ENCODE data around the gene VAMP5. TPM values are rescaled to one million over a fixed set of nuclear protein-coding genes. Genes with fewer than 3 reads are reported as not detected.
A peak's percentile ranks its signal among the peaks of the same experiment; 100 is the strongest.

Gene VAMP5
- total RNA-seq, 4 donors from 2014 or later = 6.1 to 45.6 (median 17.0) TPM

DNA sequence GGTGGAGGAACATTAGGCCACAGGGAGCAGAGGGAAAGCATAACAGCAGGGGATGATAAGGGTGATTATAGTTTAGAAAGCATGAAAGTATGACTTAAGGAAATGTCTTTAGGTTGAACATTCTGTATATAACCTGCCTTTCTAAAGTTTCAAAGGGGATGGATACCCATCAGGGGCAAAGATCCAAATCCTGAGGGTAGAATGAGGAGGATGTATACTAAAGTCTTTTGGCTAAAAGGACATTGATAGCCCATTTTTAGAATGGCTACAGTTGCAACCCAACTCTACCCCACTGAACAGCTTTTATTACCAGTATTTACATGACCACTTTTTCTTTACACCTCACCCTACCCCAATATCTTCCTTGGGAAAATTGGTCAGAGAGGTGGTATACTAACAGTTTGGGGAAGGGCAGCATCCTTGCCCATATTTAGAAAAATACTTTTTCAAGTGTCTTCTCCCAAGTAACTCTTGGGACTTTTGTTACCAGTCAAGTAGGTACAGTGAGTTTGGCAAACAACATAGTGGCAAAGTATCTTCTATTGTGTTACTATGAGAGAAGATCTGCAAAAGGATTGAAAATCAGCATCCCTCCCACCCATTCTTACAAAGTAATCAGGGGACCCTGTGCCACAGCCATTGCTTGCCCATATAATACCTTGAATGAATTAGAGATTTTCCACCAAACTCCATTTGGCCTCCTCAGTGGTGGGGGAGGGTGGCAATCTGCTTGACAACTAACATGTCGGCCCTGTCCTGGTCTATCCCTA lies 37.0 kb upstream of the VAMP5 start:
- Histone ChIP-seq H3K9me3 (no peaks in the 10 kb centered on the region), H3K27ac (peak overlapping the region; percentile 39 to 68 (median 58)), H3K4me1 (peaks cover 9 to 60% (median 22%) of the 10 kb centered on the region in 3 donors), H3K27me3 (no peaks in the 10 kb centered on the region), H3K4me3 (no peak overlapping the region), H3K36me3 (peaks cover 17 to 92% (median 27%) of the 10 kb centered on the region in 3 donors)
- no peak for DNase-seq
- 90 to 100% methylated on average over 1 of the region's 1 CpG for WGBS, 2 donors
- TF ChIP-seq POLR2A (IDR thresholded peaks at IDR 0.05) = no peak
- TF ChIP-seq, protein P1, sequence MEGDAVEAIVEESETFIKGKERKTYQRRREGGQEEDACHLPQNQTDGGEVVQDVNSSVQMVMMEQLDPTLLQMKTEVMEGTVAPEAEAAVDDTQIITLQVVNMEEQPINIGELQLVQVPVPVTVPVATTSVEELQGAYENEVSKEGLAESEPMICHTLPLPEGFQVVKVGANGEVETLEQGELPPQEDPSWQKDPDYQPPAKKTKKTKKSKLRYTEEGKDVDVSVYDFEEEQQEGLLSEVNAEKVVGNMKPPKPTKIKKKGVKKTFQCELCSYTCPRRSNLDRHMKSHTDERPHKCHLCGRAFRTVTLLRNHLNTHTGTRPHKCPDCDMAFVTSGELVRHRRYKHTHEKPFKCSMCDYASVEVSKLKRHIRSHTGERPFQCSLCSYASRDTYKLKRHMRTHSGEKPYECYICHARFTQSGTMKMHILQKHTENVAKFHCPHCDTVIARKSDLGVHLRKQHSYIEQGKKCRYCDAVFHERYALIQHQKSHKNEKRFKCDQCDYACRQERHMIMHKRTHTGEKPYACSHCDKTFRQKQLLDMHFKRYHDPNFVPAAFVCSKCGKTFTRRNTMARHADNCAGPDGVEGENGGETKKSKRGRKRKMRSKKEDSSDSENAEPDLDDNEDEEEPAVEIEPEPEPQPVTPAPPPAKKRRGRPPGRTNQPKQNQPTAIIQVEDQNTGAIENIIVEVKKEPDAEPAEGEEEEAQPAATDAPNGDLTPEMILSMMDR (IDR thresholded peaks at IDR 0.05) = no peak
- intact Hi-C loops (cut with DNase I) = no loop called here

GRCh38 chr2:85547859-85548607 lies 36.2 kb upstream of the VAMP5 start:
- TF ChIP-seq POLR2A (IDR thresholded peaks at IDR 0.05) = no peak
- TF ChIP-seq, protein P1 (IDR thresholded peaks at IDR 0.05) = no peak
- peak overlapping the region in 3 of 4 donors; percentile 56 to 68 (median 61) for H3K27ac ChIP-seq
- H3K9me3 ChIP-seq = no peaks in the 10 kb centered on the region
- DNase-seq = no peak
- H3K4me1 ChIP-seq = peaks cover 3 to 55% (median 14%) of the 10 kb centered on the region in 3 donors
- WGBS, 2 donors = 74 to 78% methylated on average over 6 of the region's 6 CpGs
- H3K27me3 ChIP-seq = no peaks in the 10 kb centered on the region
- intact Hi-C loops (cut with DNase I) = no loop called here
- peaks cover 17 to 92% (median 25%) of the 10 kb centered on the region in 3 donors for H3K36me3 ChIP-seq
- no peak overlapping the region for H3K4me3 ChIP-seq

- Histone ChIP-seq H3K4me1 (peaks cover 0 to 49% (median 9%) of the 10 kb centered on the region in 3 donors), H3K27ac (peak overlapping the region in 1 of 4 donors; percentile 2), H3K9me3 (no peaks in the 10 kb centered on the region), H3K36me3 (peaks cover 14 to 92% (median 23%) of the 10 kb centered on the region in 3 donors), H3K4me3 (no peak overlapping the region), H3K27me3 (no peaks in the 10 kb centered on the region)
- TF ChIP-seq, protein P1 (IDR thresholded peaks at IDR 0.05) = no peak
- no peak for TF ChIP-seq POLR2A (IDR thresholded peaks at IDR 0.05)
- intact Hi-C loops (cut with DNase I) = no loop called here
- WGBS, 2 donors = 45 to 60% methylated on average over 2 of the region's 2 CpGs
- no peak for DNase-seq
These were observed 35.7 kb upstream of the VAMP5 start for GRCh38 chr2:85548608-85548900.

- TF ChIP-seq, protein P1 (IDR thresholded peaks at IDR 0.05) = no peak
- no peak for TF ChIP-seq POLR2A (IDR thresholded peaks at IDR 0.05)
- intact Hi-C loops (cut with DNase I) = no loop called here
- no peak overlapping the region for H3K4me3 ChIP-seq
- peaks cover 0 to 44% (median 7%) of the 10 kb centered on the region in 3 donors for H3K4me1 ChIP-seq
- H3K9me3 ChIP-seq = no peaks in the 10 kb centered on the region
- DNase-seq = no peak
- 86 to 92% methylated on average over 10 of the region's 10 CpGs for WGBS, 2 donors
- no peaks in the 10 kb centered on the region for H3K27me3 ChIP-seq
- peak overlapping the region in 1 of 4 donors; percentile 2 for H3K27ac ChIP-seq
- H3K36me3 ChIP-seq = peaks cover 14 to 92% (median 20%) of the 10 kb centered on the region in 3 donors
These were observed 35.1 kb upstream of the VAMP5 start for GRCh38 chr2:85549095-85549494.

DNA sequence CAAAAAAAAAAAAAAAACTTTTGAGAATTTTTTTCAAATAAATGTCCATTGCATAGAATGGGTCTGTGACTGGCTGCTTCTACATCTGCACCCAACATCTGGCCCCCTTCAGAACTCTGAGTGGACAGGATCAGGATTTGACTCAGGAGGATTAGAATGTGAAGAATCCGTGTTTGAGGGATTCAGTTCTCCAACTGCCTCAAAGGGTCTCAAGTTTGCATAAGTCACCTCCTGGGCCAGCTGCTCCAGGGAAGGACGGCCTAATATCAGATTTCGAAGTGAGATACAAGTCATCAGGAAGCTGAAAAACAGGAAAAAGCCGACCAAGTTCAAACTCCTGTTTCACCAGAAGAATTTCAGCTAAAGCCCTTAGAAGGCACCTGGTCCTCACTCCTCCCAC lies 34.4 kb upstream of the VAMP5 start:
- H3K4me1 ChIP-seq = peaks cover 0 to 37% (median 4%) of the 10 kb centered on the region in 3 donors
- TF ChIP-seq, protein P1 (IDR thresholded peaks at IDR 0.05) = no peak
- no peak for TF ChIP-seq POLR2A (IDR thresholded peaks at IDR 0.05)
- H3K36me3 ChIP-seq = peaks cover 20 to 92% (median 20%) of the 10 kb centered on the region in 3 donors

More for the DNA sequence above, 34.4 kb upstream of the VAMP5 start:
- Histone ChIP-seq H3K27me3 (no peaks in the 10 kb centered on the region), H3K4me3 (no peak overlapping the region), H3K9me3 (no peaks in the 10 kb centered on the region), H3K27ac (peak overlapping the region in 3 of 4 donors; percentile 12 to 26 (median 26))
- no peak for DNase-seq
- 47 to 50% methylated on average over 4 of the region's 4 CpGs for WGBS, 2 donors
- intact Hi-C loops (cut with DNase I) = loop anchor here (2.0 kb wide), 1 partner anchor 129 kb away; no protein-coding TSS in a partner anchor
